Kidney tubule cell (primary cell): ENCODE results near the gene CENPU.
"Not testable (repeated sequence)": the region's sequence is repeated elsewhere in the genome, so short reads cannot be mapped to it uniquely, and the experiment has no call there.

ENCODE experiments used
- DNase-seq: peaks from one replicate; pipeline ENCODE4 v3.0.0-alpha.2; 2018; ENCODE audit warnings: low spot score

CENPU gene

DNA sequence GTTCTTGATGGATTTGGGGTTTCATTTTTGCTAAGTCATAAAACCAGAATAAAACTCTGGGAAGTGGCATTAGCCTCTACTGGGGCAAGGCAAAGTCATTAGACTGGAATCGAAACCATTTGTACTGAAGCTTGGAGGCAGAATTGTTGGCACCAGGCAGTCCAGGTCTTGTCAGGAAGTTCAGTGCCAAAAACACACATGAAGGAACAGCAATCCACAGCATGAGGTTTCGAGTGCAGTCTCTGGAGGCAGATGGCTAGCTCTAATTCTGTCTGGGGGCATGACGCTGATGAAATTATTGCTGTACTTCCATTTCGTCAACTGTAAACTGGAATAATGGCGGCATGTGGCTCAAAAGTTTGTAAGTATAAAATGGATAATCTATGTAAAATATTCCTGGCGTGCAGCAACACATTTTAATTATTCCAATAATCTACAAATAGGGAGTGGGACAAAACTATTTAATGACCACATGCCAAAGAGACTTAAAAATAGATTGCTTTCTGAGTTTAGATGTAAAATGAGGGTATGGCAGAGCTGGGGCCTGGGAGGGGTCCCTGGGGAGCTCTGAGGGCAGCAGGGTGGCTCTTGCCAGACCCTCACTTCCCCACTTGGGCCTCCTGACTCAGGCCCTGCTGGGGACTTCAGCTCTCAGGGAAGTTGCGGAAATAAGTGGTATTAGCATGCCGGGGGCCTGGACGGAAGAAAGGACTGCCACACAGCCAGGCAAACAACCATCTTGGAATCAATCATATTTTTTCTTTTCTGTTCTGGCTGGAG is 18.8 kb upstream of the CENPU start:
- no peak for DNase-seq

DNA sequence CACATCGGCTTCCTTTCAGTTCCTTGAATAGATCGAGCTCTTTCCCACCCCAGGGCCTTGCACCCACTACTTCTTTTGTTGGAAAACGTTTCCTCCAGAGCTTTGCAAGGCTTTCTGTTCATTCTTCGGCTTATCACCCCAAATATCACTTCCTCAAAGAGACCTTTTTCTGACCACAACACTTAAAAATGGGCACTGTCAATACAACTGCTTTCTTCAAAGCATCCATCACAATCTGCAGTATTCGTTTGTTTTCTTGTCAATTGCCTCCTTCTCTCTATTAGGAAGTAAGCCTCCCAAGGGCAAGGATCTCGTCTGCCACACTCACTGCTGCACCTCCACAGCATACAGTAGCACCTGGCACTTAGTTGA is 17.7 kb upstream of the CENPU start:
- no peak for DNase-seq

DNA sequence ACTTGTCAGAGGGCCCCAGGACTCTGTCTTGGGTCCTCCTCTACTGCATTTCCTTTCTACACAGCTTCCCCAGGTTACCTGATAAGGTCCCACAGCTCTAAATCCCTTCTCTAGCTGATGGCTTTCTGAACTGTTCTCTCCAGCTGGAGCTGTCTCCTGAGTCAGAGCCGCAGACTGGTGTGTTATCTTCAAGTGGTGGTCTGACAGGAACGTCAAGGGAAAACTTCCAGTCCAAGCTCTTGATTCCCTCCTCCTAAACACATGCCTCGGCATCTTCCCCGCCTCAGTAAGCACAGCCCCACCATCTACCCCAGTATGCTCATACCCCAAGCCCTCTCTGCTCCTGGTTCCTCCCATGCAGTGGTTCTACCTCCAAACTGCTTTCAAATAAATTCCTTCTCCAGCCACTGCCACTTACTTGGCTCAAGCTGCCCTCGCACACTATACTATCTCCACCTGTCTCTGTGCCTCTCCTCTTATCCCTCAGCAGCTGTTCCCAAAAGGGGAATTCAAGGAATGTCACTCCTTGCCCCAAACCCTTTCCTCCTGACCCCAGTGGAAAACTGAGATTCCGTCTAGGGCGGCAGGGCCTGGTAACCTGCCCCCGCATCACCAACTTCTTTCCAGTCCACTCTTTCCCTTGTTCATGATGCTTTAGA is 17.2 kb upstream of the CENPU start:
- DNase-seq = no peak

DNA sequence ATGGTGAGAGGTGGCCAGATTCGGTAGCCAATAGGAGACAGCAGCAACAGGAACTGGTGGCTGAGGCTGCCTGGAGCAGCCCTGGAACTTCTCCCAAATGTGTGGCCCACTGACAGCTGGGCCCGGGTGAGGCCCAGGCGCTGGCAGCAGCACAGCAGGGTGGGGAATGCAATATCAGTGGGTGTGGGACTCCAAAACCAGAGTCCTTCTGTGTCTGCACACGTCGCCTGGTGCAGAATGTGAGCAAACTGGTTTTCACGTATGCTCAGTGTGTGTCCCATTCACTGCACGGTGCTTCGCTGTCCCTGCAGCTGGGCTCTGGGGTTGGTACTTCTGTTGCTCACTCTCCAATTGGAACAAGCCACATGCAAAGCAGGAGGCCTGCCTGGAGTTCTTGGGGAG is 14.4 kb upstream of the CENPU start:
- peak; percentile 47 for DNase-seq

DNA sequence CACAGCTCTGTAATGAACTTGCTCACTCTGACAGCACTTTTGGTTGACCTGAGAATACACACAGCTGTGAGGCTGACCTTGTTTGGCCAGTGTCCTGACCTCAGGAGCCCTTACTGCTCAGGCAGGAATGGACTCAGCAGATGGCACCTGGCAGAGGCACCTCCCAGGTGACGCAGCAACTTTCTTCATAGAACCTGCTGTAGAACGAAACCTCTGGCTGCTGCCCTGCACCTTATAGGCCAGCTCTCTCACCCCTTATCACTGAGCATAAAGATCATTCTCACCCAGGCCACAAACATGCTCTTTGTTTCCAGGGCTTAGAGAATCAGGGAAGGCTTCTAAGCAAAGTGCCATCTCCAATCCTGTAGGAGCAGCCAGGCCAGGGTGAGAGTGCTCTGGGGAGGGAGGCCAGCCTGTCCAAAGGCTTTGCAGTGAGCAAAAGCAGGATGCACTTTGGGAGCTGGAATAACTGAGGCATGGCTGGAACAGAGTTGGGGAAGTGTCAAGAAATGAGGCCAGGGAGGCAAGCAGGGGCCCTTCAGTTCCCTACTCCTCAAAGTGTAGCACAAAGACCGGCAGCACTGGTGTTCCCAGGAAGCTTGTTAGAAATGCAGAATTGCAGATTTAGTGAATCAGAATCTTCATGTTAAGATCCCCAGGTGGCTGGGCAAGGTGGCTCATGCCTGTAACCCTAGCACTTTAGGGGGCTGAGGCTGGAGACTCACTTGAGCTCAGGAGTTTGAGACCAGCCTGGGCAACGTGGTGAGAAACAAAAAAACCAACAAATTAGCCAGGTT is 13.3 kb upstream of the CENPU start:
- peak; percentile 52 for DNase-seq

DNA sequence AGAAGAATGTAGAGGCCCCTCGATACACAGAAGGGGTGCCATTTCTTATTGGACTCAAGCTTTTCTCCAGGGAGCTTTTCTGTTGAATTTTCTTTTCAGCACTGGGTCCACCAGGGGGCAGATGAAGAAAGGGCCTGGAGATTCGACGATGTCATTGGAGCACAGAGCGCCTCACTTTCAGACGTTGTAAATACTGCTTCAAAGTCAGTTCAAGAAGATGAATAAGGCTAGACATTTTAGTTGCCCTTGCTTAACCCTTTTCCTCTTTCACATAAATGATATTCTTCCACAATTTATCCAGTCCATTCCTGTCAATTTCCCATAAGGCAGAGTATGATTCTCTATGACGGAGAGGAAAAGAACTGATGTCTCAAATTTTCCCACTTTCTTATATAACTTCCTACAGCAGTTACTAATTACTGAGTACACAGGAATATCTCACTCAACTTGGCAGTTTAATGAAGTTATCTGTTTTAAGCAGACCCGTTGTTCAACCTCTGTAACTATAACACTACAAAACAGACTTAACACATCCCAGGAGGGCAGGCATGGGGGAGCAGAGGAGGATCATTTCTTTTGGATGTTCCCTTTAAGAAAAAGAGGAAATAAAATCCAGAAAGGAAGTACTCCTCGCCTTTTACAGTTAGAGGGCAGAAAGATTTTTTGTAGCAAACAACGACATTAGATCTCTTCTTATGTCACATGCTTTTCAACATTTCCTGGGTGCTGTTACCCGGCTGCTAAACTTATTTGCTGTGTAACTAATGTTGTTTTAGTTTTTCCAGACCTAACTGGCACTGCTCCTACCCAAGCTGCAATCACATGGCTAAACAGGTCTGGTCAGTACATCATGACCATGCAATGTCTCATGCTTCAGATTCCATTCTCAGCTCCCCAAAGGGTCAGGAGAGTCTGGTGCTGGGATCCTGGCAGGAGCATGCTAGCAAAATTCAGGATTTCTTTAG is 12.2 kb upstream of the CENPU start:
- DNase-seq = peak; percentile 81

DNA sequence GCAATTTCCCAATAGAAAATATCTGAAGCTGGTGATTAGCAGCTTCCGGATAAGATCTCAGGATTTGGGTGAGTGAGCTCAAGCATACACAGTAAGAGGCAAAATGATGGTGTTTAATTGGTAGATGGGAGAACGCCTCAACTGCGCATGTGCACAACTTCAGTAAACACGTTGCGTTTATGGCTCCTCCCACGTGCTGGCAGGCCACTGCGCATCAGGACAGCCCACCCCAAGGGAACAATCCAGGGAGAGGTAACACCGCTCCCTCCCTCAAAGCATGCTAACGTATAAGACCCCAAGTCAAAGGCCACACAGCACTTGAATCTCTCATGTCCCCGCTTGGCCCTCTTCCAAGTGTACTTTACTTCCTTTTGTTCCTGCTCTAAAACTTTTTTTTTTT is 10.3 kb upstream of the CENPU start:
- DNase-seq = no peak

DNA sequence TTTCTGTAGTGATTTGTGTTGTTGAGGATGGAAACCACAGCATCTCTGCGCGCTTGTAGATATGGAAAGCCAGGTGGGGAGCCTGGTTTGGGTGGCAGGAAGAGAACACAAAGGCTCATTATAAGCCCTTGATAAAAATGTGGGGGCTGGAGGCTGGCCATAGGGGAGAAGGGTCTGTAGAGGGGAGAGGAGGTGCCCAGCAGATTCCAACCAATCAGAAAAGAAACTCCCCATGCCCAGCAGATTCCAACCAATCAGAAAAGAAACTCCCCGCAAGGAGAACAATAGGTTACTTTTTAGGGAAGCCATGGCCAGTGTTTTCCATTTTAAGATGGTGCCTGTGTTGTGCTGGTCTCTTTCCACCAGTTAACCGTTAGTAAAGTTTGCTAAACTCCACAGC is 9.8 kb upstream of the CENPU start:
- no peak for DNase-seq

DNA sequence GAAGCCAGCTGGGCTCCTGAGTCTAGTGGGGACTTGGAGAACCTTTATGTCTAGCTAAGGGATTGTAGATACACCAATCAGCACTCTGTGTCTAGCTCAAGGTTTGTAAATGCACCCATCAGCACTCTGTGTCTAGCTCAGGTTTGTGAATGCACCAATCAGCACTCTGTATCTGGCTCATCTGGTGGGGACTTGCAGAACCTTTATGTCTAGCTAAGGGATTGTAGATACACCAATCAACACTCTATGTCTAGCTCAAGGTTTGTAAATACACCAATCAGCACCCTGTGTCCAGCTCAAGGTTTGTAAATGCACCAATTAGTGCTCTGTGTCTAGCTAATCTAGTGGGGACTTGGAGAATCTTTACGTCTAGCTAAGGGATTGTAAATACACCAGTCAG is 7.8 kb upstream of the CENPU start:
- not testable (repeated sequence) for DNase-seq

DNA sequence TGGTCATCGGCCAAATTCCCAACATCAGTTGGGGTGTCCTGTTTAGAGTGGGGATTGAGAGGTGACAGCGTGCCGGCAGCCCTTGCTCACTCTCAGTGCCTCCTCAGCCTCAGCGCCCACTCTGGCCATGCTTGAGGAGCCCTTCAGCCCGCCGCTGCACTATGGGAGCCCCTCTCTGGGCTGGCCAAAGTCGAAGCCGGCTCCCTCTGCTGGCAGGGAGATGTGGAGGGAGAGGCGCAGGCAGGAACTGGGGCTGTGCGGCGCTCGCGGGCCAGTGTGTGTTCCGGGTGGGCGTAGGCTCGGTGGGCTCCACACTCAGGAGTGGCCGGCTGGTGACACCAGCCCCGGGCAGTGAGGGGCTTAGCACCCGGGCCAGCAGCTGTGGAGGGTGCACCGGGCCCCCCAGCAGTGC is 7.1 kb upstream of the CENPU start:
- no peak for DNase-seq

DNA sequence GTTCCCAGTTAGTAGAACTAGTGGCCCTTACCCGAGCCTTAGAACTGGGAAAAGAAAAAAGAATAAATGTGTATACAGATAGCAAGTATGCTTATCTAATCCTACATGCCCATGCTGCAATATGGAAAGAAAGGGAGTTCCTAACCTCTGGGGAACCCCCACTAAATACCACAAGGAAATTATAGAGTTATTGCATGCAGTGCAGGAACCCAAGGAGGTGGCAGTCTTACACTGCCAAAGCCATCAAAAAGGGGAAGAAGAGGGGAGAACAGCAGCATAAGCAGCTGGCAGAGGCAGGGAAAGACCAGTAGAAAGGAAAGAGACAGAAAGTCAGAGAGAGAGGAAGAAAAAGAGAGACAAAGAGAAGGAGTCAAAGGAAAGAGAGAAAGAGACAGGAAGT is 5.7 kb upstream of the CENPU start:
- not testable (repeated sequence) for DNase-seq

DNA sequence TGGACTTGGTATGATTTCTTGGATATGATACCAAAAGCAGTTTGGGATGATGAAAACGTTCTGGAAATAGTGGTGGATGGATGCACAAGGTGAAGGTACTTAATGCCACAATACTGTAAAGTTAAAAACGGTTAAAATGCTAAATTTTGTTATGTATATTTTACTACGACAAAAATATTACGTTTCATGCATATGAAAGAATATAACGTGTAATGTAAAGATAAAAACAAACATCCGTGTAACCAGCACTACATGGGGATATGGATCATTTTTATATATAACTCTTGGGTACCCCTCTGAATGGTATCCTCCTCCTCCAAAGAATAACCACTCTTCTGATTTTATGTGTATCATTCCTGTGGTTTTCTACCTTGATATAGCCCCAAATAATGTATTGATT is 862 bp upstream of the CENPU start:
- DNase-seq = no peak

DNA sequence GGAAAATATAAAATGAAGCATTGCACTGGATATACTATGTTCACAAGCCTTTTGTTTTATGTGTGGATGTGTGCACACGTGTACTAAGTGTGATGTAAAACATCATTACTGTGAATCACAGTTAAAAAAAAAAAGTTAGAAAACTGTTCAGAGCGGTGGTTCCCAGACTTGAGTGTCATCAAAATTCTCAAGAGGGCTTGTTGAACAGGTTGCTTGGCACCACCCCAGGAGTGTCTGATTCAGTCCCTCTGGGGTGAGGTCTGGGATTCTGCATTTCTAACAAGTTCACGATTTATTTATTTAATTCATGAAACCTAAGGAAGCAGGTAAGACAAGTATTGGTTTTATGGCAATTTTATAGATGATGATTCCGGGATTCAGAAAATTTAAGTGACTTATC is 1.8 kb downstream of the CENPU start:
- DNase-seq = peak; percentile 82

DNA sequence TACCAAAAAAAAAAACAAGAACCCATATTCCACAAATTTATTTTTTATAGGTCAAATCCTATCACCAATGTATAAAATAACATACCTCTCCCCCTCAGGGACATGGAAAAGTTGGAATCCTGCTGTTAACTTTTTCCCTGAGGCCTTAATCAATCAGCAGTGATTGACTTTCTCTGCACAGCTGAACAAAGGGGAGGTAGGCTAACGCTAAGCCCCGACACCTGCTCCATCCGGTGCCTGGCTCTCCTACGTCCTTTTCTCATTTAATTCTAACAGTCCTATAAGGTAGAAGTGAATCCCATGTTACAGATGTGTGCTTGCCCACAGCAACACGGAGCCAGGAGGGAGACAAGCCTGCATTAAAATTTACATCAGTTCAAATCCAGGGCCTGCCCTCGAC is 2.8 kb downstream of the CENPU start:
- no peak for DNase-seq

DNA sequence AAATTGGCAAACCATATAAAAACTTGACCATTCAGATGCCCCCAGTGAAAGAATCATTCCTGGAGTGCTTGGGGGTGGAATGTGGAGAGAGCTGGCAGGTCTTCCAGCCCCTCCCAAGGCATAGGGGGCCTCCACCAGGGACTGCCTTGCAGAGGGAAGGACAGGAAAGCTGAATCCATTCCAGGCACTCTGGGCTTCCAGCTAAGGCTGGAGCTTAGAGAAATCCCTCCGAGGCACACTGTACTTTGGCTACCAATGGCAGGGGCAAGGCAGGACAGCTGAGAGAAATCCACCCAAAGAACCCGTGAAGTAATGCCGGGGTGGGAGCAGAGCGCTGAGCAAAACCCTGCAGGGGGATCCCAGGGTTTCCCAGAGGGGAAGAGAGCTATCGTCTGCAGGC is 4.0 kb downstream of the CENPU start:
- no peak for DNase-seq

DNA sequence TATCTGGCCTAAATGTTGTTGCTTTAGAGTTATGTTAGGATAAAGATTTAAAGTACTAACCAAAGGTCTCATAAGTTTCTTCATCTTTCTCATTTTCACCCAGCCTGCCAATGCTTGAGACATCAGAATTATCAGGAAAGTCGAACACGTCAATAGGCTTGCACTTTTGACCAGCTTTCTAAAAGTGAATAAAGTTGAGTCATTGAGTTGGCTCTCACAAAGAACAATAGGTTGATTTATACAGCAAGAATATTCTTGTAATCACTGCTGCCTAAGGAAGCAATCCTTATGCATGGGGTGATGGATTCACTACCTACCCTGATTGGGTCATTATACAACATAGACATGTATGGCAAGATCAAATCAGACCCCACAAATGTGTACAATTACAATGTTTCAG is 5.0 kb downstream of the CENPU start:
- peak; percentile 54 for DNase-seq

DNA sequence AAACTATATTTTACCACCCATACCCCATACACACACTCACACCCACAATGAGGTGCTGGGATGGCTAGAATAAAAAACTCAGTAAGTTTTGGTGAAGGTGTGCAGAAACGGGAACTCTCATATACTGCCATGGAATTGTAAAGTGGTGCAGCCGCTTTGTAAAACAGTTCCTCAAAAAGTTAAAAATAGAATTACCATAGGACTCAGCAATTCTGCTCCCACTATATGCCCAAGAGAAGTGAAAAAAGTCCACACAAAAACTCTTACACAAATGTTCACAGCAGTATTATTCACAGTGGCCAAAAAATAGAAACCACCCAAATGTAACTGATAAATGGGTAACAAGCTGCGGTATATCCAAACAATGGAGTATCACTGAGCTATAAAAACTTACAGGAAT is 6.5 kb downstream of the CENPU start:
- DNase-seq = no peak

DNA sequence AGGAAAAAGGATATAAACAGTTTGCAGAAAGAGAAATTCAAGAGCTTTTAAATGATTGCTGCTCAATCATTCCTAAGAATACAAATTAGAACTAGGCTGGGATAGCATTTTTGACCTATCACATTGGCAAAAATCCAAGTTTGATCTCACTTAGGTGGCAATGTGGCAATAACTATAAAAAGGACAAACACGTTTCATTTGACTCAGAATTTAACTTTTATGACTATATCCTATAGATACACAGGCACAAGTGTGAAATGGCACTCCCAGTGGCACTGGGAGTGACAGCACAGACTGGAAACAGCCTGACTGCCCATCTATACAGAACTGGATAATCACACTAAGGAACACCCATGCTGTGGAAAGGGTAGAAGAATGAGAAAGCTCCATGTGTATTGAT is 11.1 kb downstream of the CENPU start:
- no peak for DNase-seq

DNA sequence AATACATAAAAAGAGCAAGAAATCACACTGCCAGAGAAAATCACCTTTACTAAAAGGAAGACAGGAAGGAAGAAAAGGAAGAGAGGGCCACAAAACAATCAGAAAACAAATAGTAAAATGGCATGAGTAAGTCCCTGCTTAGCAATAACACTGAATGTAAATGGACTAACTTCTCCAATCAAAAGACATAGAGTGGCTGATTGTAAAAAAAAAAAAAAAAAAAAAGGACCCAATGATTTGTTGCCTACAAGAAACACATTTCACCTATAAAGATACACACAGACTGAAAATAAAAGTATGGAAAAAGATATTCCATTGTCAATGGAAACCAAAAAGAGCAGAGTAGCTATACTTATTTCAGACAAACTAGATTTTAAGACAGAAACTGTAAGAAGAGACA is 12.6 kb downstream of the CENPU start:
- DNase-seq = no peak

DNA sequence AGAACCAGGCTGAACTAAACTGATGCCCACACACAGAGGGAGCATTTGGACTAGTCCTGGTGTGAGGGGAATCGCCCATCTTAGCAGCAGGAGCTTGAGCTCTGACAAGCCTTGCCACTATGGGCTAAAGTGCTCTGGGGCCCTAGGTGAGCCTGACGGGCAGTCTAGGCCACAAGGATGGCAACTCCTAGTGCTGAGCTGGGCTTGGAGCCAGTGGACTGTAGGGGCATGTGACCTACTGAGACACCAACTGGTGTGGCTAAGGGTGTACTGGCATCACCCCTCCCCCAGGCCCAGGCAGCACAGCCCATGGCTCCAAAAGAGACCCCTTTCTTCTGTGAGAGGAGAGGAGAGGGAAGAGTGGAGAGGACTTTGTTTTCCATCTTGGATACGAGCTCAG is 14.5 kb downstream of the CENPU start:
- DNase-seq = no peak

DNA sequence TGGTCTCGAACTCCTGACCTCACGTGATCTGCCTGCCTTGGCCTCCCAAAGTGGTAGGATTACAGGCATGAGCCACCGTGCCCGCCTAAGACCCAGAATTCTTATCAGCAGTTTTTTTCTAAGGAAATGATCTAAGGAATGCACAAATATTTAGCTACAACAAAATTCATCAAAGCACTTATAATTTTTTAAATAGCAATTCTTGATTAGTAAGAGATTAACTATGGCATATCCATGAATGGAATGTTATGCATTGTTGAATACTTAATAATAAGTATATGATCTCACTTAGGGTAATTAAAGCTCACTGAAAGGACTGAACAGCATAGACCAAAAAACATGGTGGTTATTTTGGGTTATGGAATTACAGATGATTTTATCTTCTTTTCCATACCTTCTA is 18.4 kb downstream of the CENPU start:
- DNase-seq = peak; percentile 31

DNA sequence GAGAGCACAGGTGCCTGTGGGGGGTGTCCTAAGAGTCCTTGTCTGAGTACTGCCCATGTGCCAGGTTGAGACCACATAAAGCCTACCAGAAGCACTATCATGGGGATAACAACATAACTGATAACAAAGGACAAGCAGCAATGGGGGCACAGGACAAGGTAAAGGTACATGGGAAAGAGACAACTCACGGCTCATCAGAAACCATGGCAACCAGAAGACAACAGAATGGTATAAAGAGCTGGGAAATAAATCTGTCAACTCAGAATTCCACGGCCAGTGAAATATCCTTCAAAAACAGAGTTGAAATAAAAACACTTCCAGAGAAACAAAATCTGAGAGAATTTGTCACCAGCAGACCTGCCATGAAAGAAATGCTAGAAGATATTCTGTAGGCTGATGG is 20.0 kb downstream of the CENPU start:
- DNase-seq = no peak
